Dendritic cell treated with granulocyte-macrophage colony-stimulating factor and Interleukin-4, amounts not matched to agents 40 ng/mL and 50 ng/mL, for 4 days (primary cell): ENCODE results near the gene SELENOS.

Source experiments
- H3K27ac Mint-ChIP-seq: one replicate; pipeline ENCODE4 v1.8.0; 2022; ENCODE audit warnings: mild to moderate bottlenecking, mixed read lengths
- H3K27me3 Mint-ChIP-seq: one replicate; pipeline ENCODE4 v1.8.0; 2022; ENCODE audit warnings: mild to moderate bottlenecking, mixed read lengths
- H3K36me3 Mint-ChIP-seq: one replicate; pipeline ENCODE4 v1.8.0; 2022; ENCODE audit warnings: low read depth, mixed read lengths
- H3K4me1 Mint-ChIP-seq: one replicate; pipeline ENCODE4 v1.8.0; 2022; ENCODE audit warnings: low read depth, mixed read lengths
- H3K4me3 Mint-ChIP-seq: one replicate; pipeline ENCODE4 v1.8.0; 2022; ENCODE audit warnings: mild to moderate bottlenecking, moderate library complexity, mixed read lengths
- H3K9me3 Mint-ChIP-seq: one replicate; pipeline ENCODE4 v1.8.0; 2022; ENCODE audit warnings: mixed read lengths
- intact Hi-C: fragments of 100-400 bp; cut with micrococcal nuclease; formaldehyde crosslinking; loops from one replicate; pipeline ENCODE4 v1.15.0; 2022

SELENOS gene

DNA sequence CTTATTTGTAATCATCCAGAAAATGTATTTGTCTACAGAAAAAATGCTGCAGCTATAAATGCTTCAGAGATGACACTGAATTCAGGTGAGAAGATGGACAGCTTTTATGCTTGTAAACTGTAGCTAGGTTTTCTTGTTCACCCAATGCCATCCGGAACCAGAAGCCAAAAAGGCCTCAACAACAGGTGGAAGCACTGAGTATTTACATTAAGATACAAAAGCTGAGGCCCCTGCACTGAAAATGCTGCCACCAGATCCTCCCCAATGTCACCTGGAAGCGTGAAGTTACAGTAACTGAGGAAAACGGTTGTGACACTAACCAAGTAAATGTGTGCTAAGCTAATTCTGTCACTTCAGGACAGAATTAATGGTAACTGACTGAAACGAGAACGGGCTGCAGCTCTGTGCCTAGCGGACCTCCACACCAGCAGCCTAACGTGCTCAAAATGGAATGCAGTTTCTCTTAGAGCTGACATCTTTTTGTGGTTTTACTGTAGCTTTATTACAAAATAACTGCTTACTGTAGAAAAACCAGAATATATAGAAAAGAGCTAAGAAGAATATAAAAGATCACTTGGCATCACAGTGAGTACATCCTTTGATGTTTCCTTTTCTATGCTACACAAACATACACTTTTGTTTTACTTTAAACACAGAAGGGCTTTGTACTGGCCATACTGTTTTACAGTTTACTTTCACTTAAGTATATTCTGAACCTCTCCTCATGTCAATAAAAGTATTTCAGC is 33.1 kb downstream of the SELENOS start:
- intact Hi-C loops, result loop anchor here (5.0 kb wide), 1 partner anchor 37 kb away; no protein-coding TSS in a partner anchor
- H3K4me3 Mint-ChIP-seq, result no peak overlapping the region
- peaks cover 83% of the 10 kb centered on the region for H3K4me1 Mint-ChIP-seq
- peaks cover 13% of the 10 kb centered on the region for H3K36me3 Mint-ChIP-seq
- no peaks in the 10 kb centered on the region for H3K9me3 Mint-ChIP-seq
- H3K27ac Mint-ChIP-seq, result no peak overlapping the region
- H3K27me3 Mint-ChIP-seq, result no peaks in the 10 kb centered on the region

DNA sequence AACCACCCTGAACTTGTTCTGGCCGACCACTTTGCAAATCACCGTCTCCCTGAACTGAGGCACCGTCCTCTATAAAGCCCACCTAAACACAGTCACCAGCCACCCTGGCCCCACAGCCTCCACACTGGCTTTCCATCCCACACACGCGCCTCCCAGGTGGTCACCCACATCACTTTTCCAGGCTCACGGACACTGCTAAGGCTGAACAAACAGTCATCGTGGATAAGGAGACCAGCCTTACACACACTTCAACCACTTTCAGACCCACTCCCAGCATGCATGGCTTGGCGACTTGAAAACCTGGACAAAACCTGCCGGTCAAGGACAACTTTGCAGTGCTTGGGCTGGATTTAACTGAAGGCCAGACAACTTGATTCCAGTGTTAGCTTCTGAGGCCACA is 33.9 kb downstream of the SELENOS start:
- Mint-ChIP-seq H3K4me1 (peaks cover 81% of the 10 kb centered on the region), H3K4me3 (no peak overlapping the region), H3K27ac (peak overlapping the region; percentile 45), H3K27me3 (no peaks in the 10 kb centered on the region), H3K9me3 (no peaks in the 10 kb centered on the region), H3K36me3 (peaks cover 13% of the 10 kb centered on the region)
- intact Hi-C loops, result loop anchor here (5.0 kb wide), 1 partner anchor 36 kb away; no protein-coding TSS in a partner anchor

- H3K4me1 Mint-ChIP-seq, result peaks cover 76% of the 10 kb centered on the region
- peaks cover 13% of the 10 kb centered on the region for H3K36me3 Mint-ChIP-seq
- H3K27me3 Mint-ChIP-seq, result no peaks in the 10 kb centered on the region
- H3K9me3 Mint-ChIP-seq, result no peaks in the 10 kb centered on the region
- H3K27ac Mint-ChIP-seq, result peak overlapping the region; percentile 45
- intact Hi-C loops, result loop anchor here (5.0 kb wide), 1 partner anchor 36 kb away; no protein-coding TSS in a partner anchor
- H3K4me3 Mint-ChIP-seq, result no peak overlapping the region
These were observed 34.3 kb downstream of the SELENOS start for GRCh38 chr15:101242999-101243336.

DNA sequence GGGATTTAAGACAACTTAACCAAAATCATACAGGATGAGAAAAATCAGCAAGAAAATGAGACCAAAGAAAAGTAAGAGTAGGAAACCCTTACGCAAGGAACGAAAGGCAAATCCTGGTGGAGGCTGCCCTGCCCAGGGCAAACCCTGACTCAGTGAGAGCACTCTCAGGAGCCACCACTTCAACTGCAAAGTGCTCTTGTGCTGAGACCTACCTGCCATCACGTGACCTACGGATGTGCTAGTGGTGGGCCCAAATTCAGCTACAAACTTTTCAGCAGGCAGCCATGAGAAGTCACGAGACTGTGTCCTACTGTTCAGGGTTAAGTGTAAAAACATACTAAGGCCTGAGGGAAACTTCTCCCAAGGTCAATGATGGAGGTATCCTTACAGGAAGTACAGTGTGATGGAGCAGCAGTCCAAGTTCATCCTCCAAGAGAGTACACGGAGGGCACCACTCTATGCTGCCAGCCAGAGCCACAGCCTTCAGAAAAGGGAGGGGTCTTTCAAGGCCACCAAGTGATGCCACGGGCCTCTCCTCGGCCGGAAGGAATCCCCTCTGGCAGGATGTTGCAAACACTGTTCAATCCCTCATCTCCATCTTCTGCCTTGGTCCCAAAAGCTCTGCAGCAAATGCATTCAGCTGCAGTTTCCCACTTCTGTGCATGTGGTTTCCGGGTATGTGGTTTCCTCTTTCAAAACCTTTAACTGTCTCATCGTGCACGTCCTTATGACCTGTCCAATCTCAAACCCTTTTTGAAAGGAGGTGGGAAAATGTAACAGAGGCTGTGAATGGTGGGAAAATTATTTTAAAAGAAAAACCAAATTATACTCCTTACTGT is 34.9 kb downstream of the SELENOS start:
- intact Hi-C loops, result loop anchor here (5.0 kb wide), 1 partner anchor 35 kb away; no protein-coding TSS in a partner anchor
- peaks cover 11% of the 10 kb centered on the region for H3K36me3 Mint-ChIP-seq
- H3K27me3 Mint-ChIP-seq, result no peaks in the 10 kb centered on the region
- H3K27ac Mint-ChIP-seq, result peak overlapping the region; percentile 45
- H3K4me1 Mint-ChIP-seq, result peaks cover 74% of the 10 kb centered on the region
- no peaks in the 10 kb centered on the region for H3K9me3 Mint-ChIP-seq
- H3K4me3 Mint-ChIP-seq, result no peak overlapping the region

DNA sequence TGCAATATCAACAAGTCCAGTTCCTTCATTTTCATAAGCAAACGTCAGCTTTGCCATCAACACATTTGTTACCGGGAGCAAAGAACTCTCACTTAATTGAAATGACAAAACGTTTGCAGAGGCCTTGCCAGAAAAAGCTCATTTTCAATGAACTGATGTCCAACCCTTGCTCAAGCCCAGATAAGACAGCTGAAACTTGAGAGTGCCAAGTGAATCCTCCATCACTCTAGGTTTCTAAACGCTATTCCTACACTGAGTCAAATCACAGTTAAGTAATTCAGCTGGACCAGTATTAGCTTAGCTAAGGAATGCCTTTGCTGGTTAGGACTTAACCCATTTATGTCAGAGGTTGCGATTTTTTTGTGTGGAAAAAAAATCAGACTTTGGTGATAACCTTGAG is 36.9 kb downstream of the SELENOS start:
- intact Hi-C loops, result loop anchor here (5.0 kb wide), 1 partner anchor 33 kb away; no protein-coding TSS in a partner anchor
- Mint-ChIP-seq H3K4me1 (peaks cover 71% of the 10 kb centered on the region), H3K9me3 (no peaks in the 10 kb centered on the region), H3K27me3 (no peaks in the 10 kb centered on the region), H3K36me3 (peaks cover 7% of the 10 kb centered on the region), H3K27ac (no peak overlapping the region), H3K4me3 (no peak overlapping the region)

GRCh38 chr15:101239724-101240136 is 37.6 kb downstream of the SELENOS start:
- intact Hi-C loops, result loop anchor here (5.0 kb wide), 1 partner anchor 32 kb away; no protein-coding TSS in a partner anchor
- Mint-ChIP-seq H3K4me1 (peaks cover 71% of the 10 kb centered on the region), H3K9me3 (no peaks in the 10 kb centered on the region), H3K4me3 (no peak overlapping the region), H3K36me3 (peaks cover 13% of the 10 kb centered on the region), H3K27me3 (no peaks in the 10 kb centered on the region), H3K27ac (peak overlapping the region; percentile 73)

- Mint-ChIP-seq H3K4me1 (peaks cover 72% of the 10 kb centered on the region), H3K4me3 (peak overlapping the region; percentile 48), H3K36me3 (peaks cover 32% of the 10 kb centered on the region), H3K27ac (peak overlapping the region; percentile 74), H3K9me3 (no peaks in the 10 kb centered on the region), H3K27me3 (no peaks in the 10 kb centered on the region)
- intact Hi-C loops, result no loop called here
These were observed 40.0 kb downstream of the SELENOS start for GRCh38 chr15:101237251-101237650.

GRCh38 chr15:101233651-101234280 is 43.5 kb downstream of the SELENOS start:
- intact Hi-C loops, result no loop called here
- Mint-ChIP-seq H3K36me3 (peaks cover 51% of the 10 kb centered on the region), H3K4me1 (peaks cover 52% of the 10 kb centered on the region)

GRCh38 chr15:101232677-101233076 is 44.6 kb downstream of the SELENOS start:
- Mint-ChIP-seq H3K36me3 (peaks cover 62% of the 10 kb centered on the region), H3K9me3 (peaks cover 16% of the 10 kb centered on the region), H3K27ac (peak overlapping the region; percentile 34), H3K4me3 (no peak overlapping the region), H3K4me1 (peaks cover 56% of the 10 kb centered on the region), H3K27me3 (no peaks in the 10 kb centered on the region)
- intact Hi-C loops, result no loop called here

More at GRCh38 chr15:101233651-101234280, 43.5 kb downstream of the SELENOS start:
- Mint-ChIP-seq H3K4me3 (no peak overlapping the region), H3K27ac (peak overlapping the region; percentile 34), H3K9me3 (peaks cover 5% of the 10 kb centered on the region), H3K27me3 (no peaks in the 10 kb centered on the region)

- no peak overlapping the region for H3K27ac Mint-ChIP-seq
- intact Hi-C loops, result no loop called here
- H3K4me1 Mint-ChIP-seq, result peaks cover 41% of the 10 kb centered on the region
- H3K4me3 Mint-ChIP-seq, result no peak overlapping the region
- H3K36me3 Mint-ChIP-seq, result peaks cover 65% of the 10 kb centered on the region
- H3K27me3 Mint-ChIP-seq, result no peaks in the 10 kb centered on the region
- peaks cover 18% of the 10 kb centered on the region for H3K9me3 Mint-ChIP-seq
These were observed 49.0 kb downstream of the SELENOS start for GRCh38 chr15:101228313-101228712.

DNA sequence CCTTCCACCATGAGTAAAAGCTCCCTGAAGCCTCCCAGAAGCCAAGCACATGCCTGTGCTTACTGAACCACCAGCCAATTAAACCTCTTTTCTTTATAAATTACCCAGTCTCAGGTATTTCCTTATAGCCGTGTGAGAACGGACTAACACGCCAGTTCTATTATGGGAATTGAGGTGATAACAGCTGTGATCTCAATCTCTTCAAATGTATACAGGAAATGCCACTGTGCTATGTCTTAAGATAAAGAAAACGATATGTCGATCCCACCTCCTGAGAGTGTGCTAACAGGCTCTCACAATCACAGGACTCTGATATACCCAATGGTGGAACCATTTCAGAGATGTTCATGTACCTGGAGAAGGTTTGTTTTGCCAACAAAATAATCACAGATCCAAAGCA is 51.6 kb downstream of the SELENOS start:
- intact Hi-C loops, result no loop called here

More for the DNA sequence above, 51.6 kb downstream of the SELENOS start:
- peaks cover 50% of the 10 kb centered on the region for H3K36me3 Mint-ChIP-seq
- H3K27me3 Mint-ChIP-seq, result no peaks in the 10 kb centered on the region
- no peak overlapping the region for H3K27ac Mint-ChIP-seq
- peaks cover 48% of the 10 kb centered on the region for H3K4me1 Mint-ChIP-seq
- no peak overlapping the region for H3K4me3 Mint-ChIP-seq
- peaks cover 18% of the 10 kb centered on the region for H3K9me3 Mint-ChIP-seq
